ENCODE data around the gene SOCS6. TPM values are rescaled to one million over a fixed set of nuclear protein-coding genes. Genes with fewer than 3 reads are reported as not detected.
"Not testable (repeated sequence)": the region's sequence is repeated elsewhere in the genome, so short reads cannot be mapped to it uniquely, and the experiment has no call there.

Gene SOCS6
- total RNA-seq: 16.0 TPM

GRCh38 chr18:70288851-70289328 lies at the start of gene SOCS6:
SOCS6 (plus strand) TSS chr18:70289045; CDS start chr18:70324669, 35,624 bp downstream.
- no peaks in the 10 kb centered on the region for H3K27me3 ChIP-seq
- H3K36me3 ChIP-seq: no peaks in the 10 kb centered on the region
- H3K4me3 ChIP-seq: peak within 1 kb of the TSS; percentile 63 to 97
- peak within 1 kb of the TSS; percentile 88 for H3K27ac ChIP-seq
- TF ChIP-seq POLR2AphosphoS5 (IDR thresholded peaks at IDR 0.05; ENCODE audit: insufficient read depth in 1 of 2, low read depth in 1 of 2) (no peak), POLR2A (IDR thresholded peaks at IDR 0.05) (peak in 1 of 2 donors; percentile 30)
- no peak for DNase-seq (ENCODE audit: extremely low spot score in 2 of 2)
- peaks cover 39% of the 10 kb centered on the region for H3K4me1 ChIP-seq
- H3K9me3 ChIP-seq: no peaks in the 10 kb centered on the region
- intact Hi-C loops (cut with DNase I): no loop called here

GRCh38 chr18:70243131-70243929 lies 45.5 kb upstream of the SOCS6 start:
- Histone ChIP-seq H3K27ac (no peak overlapping the region), H3K9me3 (no peaks in the 10 kb centered on the region), H3K4me3 (no peak overlapping the region), H3K4me1 (no peaks in the 10 kb centered on the region), H3K36me3 (no peaks in the 10 kb centered on the region), H3K27me3 (no peaks in the 10 kb centered on the region)
- intact Hi-C loops (cut with DNase I): no loop called here
- DNase-seq (ENCODE audit: extremely low spot score in 2 of 2): no peak
- TF ChIP-seq POLR2A (IDR thresholded peaks at IDR 0.05) (no peak), POLR2AphosphoS5 (IDR thresholded peaks at IDR 0.05; ENCODE audit: insufficient read depth in 1 of 2, low read depth in 1 of 2) (no peak), CTCF (IDR thresholded peaks at IDR 0.05) (no peak)

- Histone ChIP-seq H3K4me3 (no peak overlapping the region), H3K27ac (no peak overlapping the region), H3K36me3 (no peaks in the 10 kb centered on the region), H3K9me3 (no peaks in the 10 kb centered on the region), H3K27me3 (no peaks in the 10 kb centered on the region), H3K4me1 (no peaks in the 10 kb centered on the region)
- intact Hi-C loops (cut with DNase I): no loop called here
- TF ChIP-seq POLR2A (IDR thresholded peaks at IDR 0.05) (no peak), POLR2AphosphoS5 (IDR thresholded peaks at IDR 0.05; ENCODE audit: insufficient read depth in 1 of 2, low read depth in 1 of 2) (no peak)
- DNase-seq (ENCODE audit: extremely low spot score in 2 of 2): no peak
Observed at GRCh38 chr18:70246061-70246466, 42.8 kb upstream of the SOCS6 start.

- Histone ChIP-seq H3K4me1 (no peaks in the 10 kb centered on the region), H3K27me3 (no peaks in the 10 kb centered on the region), H3K4me3 (no peak overlapping the region), H3K36me3 (no peaks in the 10 kb centered on the region), H3K27ac (no peak overlapping the region), H3K9me3 (no peaks in the 10 kb centered on the region)
- no peak for DNase-seq (ENCODE audit: extremely low spot score in 2 of 2)
- no peak for TF ChIP-seq POLR2AphosphoS5 (IDR thresholded peaks at IDR 0.05; ENCODE audit: insufficient read depth in 1 of 2, low read depth in 1 of 2)
- TF ChIP-seq CTCF (IDR thresholded peaks at IDR 0.05): no peak
- no peak for TF ChIP-seq POLR2A (IDR thresholded peaks at IDR 0.05)
- intact Hi-C loops (cut with DNase I): no loop called here
Observed at GRCh38 chr18:70249118-70249517, 39.7 kb upstream of the SOCS6 start.

- intact Hi-C loops (cut with DNase I); H3K4me3 ChIP-seq; H3K4me1 ChIP-seq; H3K36me3 ChIP-seq; H3K9me3 ChIP-seq; H3K27me3 ChIP-seq; H3K27ac ChIP-seq; DNase-seq (ENCODE audit: extremely low spot score in 2 of 2): not testable (repeated sequence)
Observed at GRCh38 chr18:70249861-70250260, 39.0 kb upstream of the SOCS6 start.

GRCh38 chr18:70250781-70251180 lies 38.1 kb upstream of the SOCS6 start:
- Histone ChIP-seq H3K4me3 (no peak overlapping the region), H3K4me1 (no peaks in the 10 kb centered on the region), H3K27ac (no peak overlapping the region), H3K36me3 (no peaks in the 10 kb centered on the region), H3K9me3 (no peaks in the 10 kb centered on the region), H3K27me3 (no peaks in the 10 kb centered on the region)
- TF ChIP-seq POLR2A (IDR thresholded peaks at IDR 0.05) (no peak), POLR2AphosphoS5 (IDR thresholded peaks at IDR 0.05; ENCODE audit: insufficient read depth in 1 of 2, low read depth in 1 of 2) (no peak), CTCF (IDR thresholded peaks at IDR 0.05) (no peak)
- DNase-seq (ENCODE audit: extremely low spot score in 2 of 2): no peak
- intact Hi-C loops (cut with DNase I): no loop called here
